ENCODE data around the gene ENKUR. TPM values are rescaled to one million over a fixed set of nuclear protein-coding genes. Genes with fewer than 3 reads are reported as not detected.

The ENKUR gene
- total RNA-seq, 1 donor from 2014 or later, result 4.6 TPM

DNA sequence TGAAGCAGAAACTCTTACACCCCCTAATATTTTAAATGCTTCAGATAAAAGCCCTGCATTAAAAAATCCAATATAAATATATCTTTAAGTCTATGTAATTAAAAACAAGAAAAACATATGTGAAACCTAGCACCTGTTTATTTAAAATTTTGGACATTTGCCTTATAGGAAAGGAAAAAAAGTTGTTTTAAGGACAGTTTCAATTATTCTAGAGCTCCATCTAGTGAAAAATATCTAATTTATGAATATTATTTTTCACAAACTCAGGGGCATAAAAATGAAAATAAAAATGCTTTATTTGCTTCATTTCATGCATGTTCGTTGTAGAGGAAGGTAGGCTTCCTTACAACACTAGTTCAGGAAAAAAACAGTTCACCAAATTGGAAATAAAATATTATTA lies 26.1 kb downstream of the ENKUR start:
- no peak overlapping the region for H3K4me3 ChIP-seq (ENCODE audit: low read depth, low read length)
- no peaks in the 10 kb centered on the region for H3K36me3 ChIP-seq (ENCODE audit: control insufficient read depth, insufficient read depth, low read length)
- no peak for DNase-seq (ENCODE audit: low read depth)
- TF ChIP-seq, protein P1, sequence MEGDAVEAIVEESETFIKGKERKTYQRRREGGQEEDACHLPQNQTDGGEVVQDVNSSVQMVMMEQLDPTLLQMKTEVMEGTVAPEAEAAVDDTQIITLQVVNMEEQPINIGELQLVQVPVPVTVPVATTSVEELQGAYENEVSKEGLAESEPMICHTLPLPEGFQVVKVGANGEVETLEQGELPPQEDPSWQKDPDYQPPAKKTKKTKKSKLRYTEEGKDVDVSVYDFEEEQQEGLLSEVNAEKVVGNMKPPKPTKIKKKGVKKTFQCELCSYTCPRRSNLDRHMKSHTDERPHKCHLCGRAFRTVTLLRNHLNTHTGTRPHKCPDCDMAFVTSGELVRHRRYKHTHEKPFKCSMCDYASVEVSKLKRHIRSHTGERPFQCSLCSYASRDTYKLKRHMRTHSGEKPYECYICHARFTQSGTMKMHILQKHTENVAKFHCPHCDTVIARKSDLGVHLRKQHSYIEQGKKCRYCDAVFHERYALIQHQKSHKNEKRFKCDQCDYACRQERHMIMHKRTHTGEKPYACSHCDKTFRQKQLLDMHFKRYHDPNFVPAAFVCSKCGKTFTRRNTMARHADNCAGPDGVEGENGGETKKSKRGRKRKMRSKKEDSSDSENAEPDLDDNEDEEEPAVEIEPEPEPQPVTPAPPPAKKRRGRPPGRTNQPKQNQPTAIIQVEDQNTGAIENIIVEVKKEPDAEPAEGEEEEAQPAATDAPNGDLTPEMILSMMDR (IDR thresholded peaks at IDR 0.05; ENCODE audit: insufficient read depth, low read length, poor library complexity, severe bottlenecking), result no peak
- no peaks in the 10 kb centered on the region for H3K27me3 ChIP-seq (ENCODE audit: control insufficient read depth, insufficient read depth, low read length)

DNA sequence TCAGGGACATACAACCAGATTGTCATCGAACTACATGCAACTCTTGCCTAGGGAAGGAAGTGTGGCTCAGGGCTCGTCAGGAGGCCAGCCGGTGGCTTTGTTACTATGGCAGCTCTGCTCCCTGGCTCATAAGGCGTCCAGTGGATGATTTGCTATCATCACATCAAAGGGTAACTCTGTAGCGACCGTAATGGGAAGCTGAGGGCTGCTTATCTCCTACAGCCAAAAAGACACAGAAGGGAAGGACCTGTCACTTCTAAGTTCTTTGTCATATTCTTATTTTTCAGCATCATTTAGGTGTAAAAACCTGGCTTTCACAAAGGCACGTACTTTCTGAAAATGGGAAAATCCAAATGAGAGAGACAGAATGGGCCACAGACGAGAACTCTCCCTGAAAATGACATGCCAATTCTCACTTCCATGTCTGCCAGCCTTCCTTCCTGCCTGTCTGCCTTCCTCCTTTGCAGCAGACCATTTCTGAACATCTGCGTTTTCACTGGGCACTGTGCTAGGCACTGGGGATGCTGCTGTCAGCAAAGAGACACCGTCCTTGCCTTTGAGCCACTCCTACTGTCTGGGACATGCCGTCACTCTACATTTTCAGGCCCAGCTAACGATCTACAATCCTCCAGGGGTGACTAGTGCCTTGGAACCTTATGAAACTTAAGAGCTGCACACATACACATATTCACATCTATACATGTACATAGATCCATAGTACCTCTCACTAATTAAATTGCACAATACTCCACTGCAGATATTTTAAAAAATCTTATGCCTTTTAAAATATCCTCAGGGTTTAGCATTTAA lies 26.9 kb downstream of the ENKUR start:
- TF ChIP-seq, protein P1 (IDR thresholded peaks at IDR 0.05; ENCODE audit: insufficient read depth, low read length, poor library complexity, severe bottlenecking), result no peak
- Histone ChIP-seq H3K27me3 (ENCODE audit: control insufficient read depth, insufficient read depth, low read length) (no peaks in the 10 kb centered on the region), H3K36me3 (ENCODE audit: control insufficient read depth, insufficient read depth, low read length) (no peaks in the 10 kb centered on the region), H3K4me3 (ENCODE audit: low read depth, low read length) (no peak overlapping the region)
- no peak for DNase-seq (ENCODE audit: low read depth)

DNA sequence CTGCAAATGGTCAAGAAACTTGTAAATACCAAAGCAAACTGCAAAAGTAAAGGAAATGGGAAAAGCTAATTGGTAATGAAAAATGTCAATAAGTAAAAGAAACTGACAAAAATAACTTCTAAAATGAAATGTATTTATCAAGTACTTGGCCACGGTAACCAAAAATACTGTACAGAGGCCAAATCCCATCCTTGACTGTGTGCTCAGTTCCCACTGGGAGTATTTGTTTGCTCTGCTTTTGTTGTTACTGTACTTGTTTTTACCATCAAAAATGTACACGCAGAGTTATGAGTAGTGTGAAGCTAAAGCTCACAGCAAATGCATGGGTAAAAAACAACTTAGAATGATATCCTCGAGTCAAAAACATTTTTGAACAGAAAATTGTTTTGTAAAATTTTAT lies 31.1 kb downstream of the ENKUR start:
- TF ChIP-seq, protein P1 (IDR thresholded peaks at IDR 0.05; ENCODE audit: insufficient read depth, low read length, poor library complexity, severe bottlenecking), result no peak

DNA sequence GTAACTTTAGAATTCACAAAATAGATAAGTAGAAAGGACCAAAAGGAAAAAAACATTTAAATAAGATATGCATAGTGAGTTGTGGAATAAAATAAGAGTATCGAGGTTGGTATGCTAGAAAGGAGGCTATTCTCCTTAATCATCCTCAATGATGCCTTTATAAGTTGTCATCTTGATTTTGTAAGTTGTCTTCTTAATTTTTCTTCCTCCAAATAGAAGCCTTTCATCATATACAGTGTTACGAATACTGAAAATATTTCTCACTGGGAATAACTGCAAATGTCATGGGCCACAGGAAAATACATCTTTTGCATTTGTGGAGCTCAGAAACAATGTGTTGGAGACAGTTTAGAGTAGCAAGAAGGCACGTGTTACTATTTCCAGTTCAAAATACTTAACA lies 32.0 kb downstream of the ENKUR start:
- Histone ChIP-seq H3K27me3 (ENCODE audit: control insufficient read depth, insufficient read depth, low read length) (no peaks in the 10 kb centered on the region), H3K36me3 (ENCODE audit: control insufficient read depth, insufficient read depth, low read length) (no peaks in the 10 kb centered on the region), H3K4me3 (ENCODE audit: low read depth, low read length) (no peak overlapping the region)
- DNase-seq (ENCODE audit: low read depth), result no peak
- TF ChIP-seq, protein P1 (IDR thresholded peaks at IDR 0.05; ENCODE audit: insufficient read depth, low read length, poor library complexity, severe bottlenecking), result no peak

More for the DNA sequence above, 31.1 kb downstream of the ENKUR start:
- no peaks in the 10 kb centered on the region for H3K36me3 ChIP-seq (ENCODE audit: control insufficient read depth, insufficient read depth, low read length)
- H3K27me3 ChIP-seq (ENCODE audit: control insufficient read depth, insufficient read depth, low read length), result no peaks in the 10 kb centered on the region
- H3K4me3 ChIP-seq (ENCODE audit: low read depth, low read length), result no peak overlapping the region
- no peak for DNase-seq (ENCODE audit: low read depth)

DNA sequence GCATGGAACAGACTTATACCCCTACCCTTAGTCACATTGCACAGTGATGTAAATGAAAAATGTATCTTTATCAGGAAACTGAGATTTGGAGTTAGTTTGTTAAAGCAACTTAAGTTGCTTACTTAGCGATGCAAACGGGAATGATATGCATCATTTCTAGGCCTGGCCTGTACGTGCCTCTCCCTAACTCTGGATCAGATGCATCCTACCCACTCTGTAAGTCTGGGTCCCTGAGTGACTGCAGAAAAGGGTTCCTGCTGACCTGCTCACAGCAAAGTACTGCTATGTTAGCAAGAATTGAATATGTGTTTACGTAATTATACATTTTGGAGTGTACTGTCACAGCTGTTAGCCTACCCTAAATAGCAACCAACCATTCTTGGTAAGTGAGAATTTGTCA lies 32.8 kb downstream of the ENKUR start:
- Histone ChIP-seq H3K36me3 (ENCODE audit: control insufficient read depth, insufficient read depth, low read length) (no peaks in the 10 kb centered on the region), H3K27me3 (ENCODE audit: control insufficient read depth, insufficient read depth, low read length) (no peaks in the 10 kb centered on the region), H3K4me3 (ENCODE audit: low read depth, low read length) (no peak overlapping the region)
- TF ChIP-seq, protein P1 (IDR thresholded peaks at IDR 0.05; ENCODE audit: insufficient read depth, low read length, poor library complexity, severe bottlenecking), result no peak
- DNase-seq (ENCODE audit: low read depth), result no peak

Data from kidney epithelial cell (primary cell).